ENCODE results near the gene PLOD2. TPM values are rescaled to one million over a fixed set of nuclear protein-coding genes. Genes with fewer than 3 reads are reported as not detected.

The PLOD2 gene
- total and polyA plus RNA-seq, 9 of the 15 experiments (the other 6 are each of a cell fraction or from before 2014, with no cell fraction given), result 0.18 to 1.5 (median 0.58) TPM

- H2AFZ ChIP-seq (ENCODE audit: low read depth, low read length), result no peak overlapping the region
- H3K9me3 ChIP-seq (replicated peaks; ENCODE audit: control insufficient read depth, insufficient read depth, low read depth, low read length), result no peaks in the 10 kb centered on the region
- 2% methylated on average over 5 of the region's 5 CpGs for WGBS (ENCODE audit: insufficient coverage, low coverage, missing lambda C conversion rate)
- H3K9me1 ChIP-seq (ENCODE audit: control insufficient read depth, insufficient read depth, low read length), result no peaks in the 10 kb centered on the region
- H3K4me3 ChIP-seq, result no peak overlapping the region
- no peak for ATAC-seq
- in situ Hi-C loops (cut with MboI) (loop anchor here (25.0 kb wide), 1 partner anchor 537 kb away; no protein-coding TSS in a partner anchor), intact Hi-C loops (cut with micrococcal nuclease) (no loop called here)
- ChIA-PET POLR2A (no interaction called here), CTCF (ENCODE audit: low intra/inter-chr PET ratio) (no interaction called here)
- no peak for FAIRE-seq
- no peak for DNase-seq (ENCODE audit: extremely low read depth in 1 of 4, low spot score in 3 of 4)
- no peaks in the 10 kb centered on the region for H3K79me2 ChIP-seq (ENCODE audit: control insufficient read depth, insufficient read depth, low read length)
- H3K4me1 ChIP-seq (replicated peaks in 1 of 2; ENCODE audit: control insufficient read depth in 2 of 2, insufficient read depth in 2 of 2, low read length in 2 of 2), result no peaks in the 10 kb centered on the region
- no peak overlapping the region for H3K4me2 ChIP-seq (ENCODE audit: insufficient read depth, low read length)
- H3K9ac ChIP-seq (ENCODE audit: insufficient read depth in 1 of 2, low read depth in 2 of 2, low read length in 2 of 2), result no peak overlapping the region
- no peaks in the 10 kb centered on the region for H3K27me3 ChIP-seq (ENCODE audit: control insufficient read depth in 2 of 2, insufficient read depth in 2 of 2, low read length in 2 of 2)
- no peak overlapping the region for H3K27ac ChIP-seq (ENCODE audit: extremely low read depth, low read depth, low read length)
- no peaks in the 10 kb centered on the region for H4K20me1 ChIP-seq (replicated peaks; ENCODE audit: control insufficient read depth, insufficient read depth, low read length)
- BruUV-seq (replicated peaks), result no TSS peak
- H3K36me3 ChIP-seq (ENCODE audit: control insufficient read depth, insufficient read depth, low read length), result no peaks in the 10 kb centered on the region
- TF ChIP-seq JUNB (CRISPR knock-in tag; conservative IDR thresholded peaks at IDR 0.05), result no peak
- no peak for TF ChIP-seq ARID2 (IDR thresholded peaks at IDR 0.05)
- no peak for TF ChIP-seq ZNF407 (IDR thresholded peaks at IDR 0.05; ENCODE audit: low read depth)
- TF ChIP-seq ZNF274 (IDR thresholded peaks at IDR 0.05; ENCODE audit: borderline replicate concordance, low read depth, low read length), result no peak
- no peak for TF ChIP-seq ZNF76 (CRISPR knock-in tag; IDR thresholded peaks at IDR 0.05; ENCODE audit: borderline replicate concordance)
- TF ChIP-seq HNRNPLL (IDR thresholded peaks at IDR 0.05; ENCODE audit: low read depth, low read length, poor library complexity, severe bottlenecking), result no peak
- no peak for TF ChIP-seq TCF7 (IDR thresholded peaks at IDR 0.05; ENCODE audit: borderline replicate concordance)
- no peak for TF ChIP-seq ZBTB12 (CRISPR knock-in tag; IDR thresholded peaks at IDR 0.05)
- no peak for TF ChIP-seq CHD1 (IDR thresholded peaks at IDR 0.05; ENCODE audit: low read length)
- TF ChIP-seq TOE1 (IDR thresholded peaks at IDR 0.05; ENCODE audit: borderline replicate concordance), result no peak
- TF ChIP-seq TOE1 (CRISPR knock-in tag; IDR thresholded peaks at IDR 0.05; ENCODE audit: borderline replicate concordance, low read depth), result no peak
- no peak for TF ChIP-seq POLR2A (conservative IDR thresholded peaks at IDR 0.05)
- TF ChIP-seq ZBTB26 (CRISPR knock-in tag; IDR thresholded peaks at IDR 0.05), result no peak
- TF ChIP-seq KLF1 (tag; IDR thresholded peaks at IDR 0.05), result no peak
Measured at GRCh38 chr3:146050691-146051090, 110.3 kb downstream of the PLOD2 start.
